Ishikawa (cell line): ENCODE data around the gene PYGL.

ENCODE experiments used
- CEBPB ChIP-seq: IDR thresholded peaks from 2 replicates; pipeline ENCODE4 v1.6.1; 2012
- CREB1 ChIP-seq: IDR thresholded peaks from 2 replicates; pipeline ENCODE4 v1.6.1; 2012; ENCODE audit warnings: low read depth
- EGR1 ChIP-seq: IDR thresholded peaks from 2 replicates; pipeline ENCODE4 v1.6.1; 2012
- EP300 ChIP-seq: IDR thresholded peaks from 2 replicates; pipeline ENCODE4 v1.6.1; 2012; ENCODE audit warnings: borderline replicate concordance
- FOXM1 ChIP-seq: IDR thresholded peaks from 2 replicates; pipeline ENCODE4 v1.6.1; 2012; ENCODE audit warnings: low read depth, borderline replicate concordance
- NFIC ChIP-seq: IDR thresholded peaks from 2 replicates; pipeline ENCODE4 v1.6.1; 2012
- RAD21 ChIP-seq: IDR thresholded peaks from 2 replicates; pipeline ENCODE4 v1.6.1; 2012; ENCODE audit warnings: low read depth
- TAF1 ChIP-seq: IDR thresholded peaks from 2 replicates; pipeline ENCODE4 v1.6.1; 2012; ENCODE audit warnings: low read depth, mild to moderate bottlenecking
- TCF12 ChIP-seq: IDR thresholded peaks from 2 replicates; pipeline ENCODE4 v1.6.1; 2012; ENCODE audit warnings: low read depth
- TEAD4 ChIP-seq: IDR thresholded peaks from 2 replicates; pipeline ENCODE4 v1.6.1; 2012
- YY1 ChIP-seq: IDR thresholded peaks from 2 replicates; pipeline ENCODE4 v1.6.1; 2012; ENCODE audit warnings: low read depth
- ZBTB7A ChIP-seq: IDR thresholded peaks from 2 replicates; pipeline ENCODE4 v1.6.1; 2012; ENCODE audit warnings: low read depth
- TF ChIP-seq, protein P1 (sequence below): IDR thresholded peaks from 2 replicates; pipeline ENCODE4 v1.6.1; 2012
- TF ChIP-seq, protein P2 (sequence below): IDR thresholded peaks from 2 replicates; pipeline ENCODE4 v1.6.1; 2012
- TF ChIP-seq, protein P3 (sequence below): IDR thresholded peaks from 2 replicates; pipeline ENCODE4 v1.6.1; 2012; ENCODE audit warnings: low read depth, mild to moderate bottlenecking

Gene PYGL

DNA sequence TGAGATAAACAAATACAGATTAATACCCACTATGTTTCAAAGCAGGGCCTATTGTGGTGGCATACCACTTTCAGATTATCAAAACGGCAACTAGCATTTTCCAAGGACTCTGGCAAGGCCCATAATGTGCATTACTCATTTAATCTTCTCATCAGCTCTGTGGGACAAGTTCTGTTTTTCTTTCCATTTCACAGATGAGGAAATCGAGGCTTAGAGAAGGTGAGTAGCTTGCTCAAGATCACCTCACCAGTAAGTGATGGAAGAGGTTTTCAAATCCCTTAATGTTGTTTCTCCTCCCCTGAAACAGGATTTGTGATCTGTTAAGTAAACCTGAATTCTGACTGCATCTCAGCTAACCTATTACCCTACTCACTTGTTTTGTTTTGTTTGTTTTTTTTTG lies 3.9 kb upstream of the PYGL start:
- TF ChIP-seq CEBPB (no peak), NFIC (no peak)
- TF ChIP-seq, protein P1, sequence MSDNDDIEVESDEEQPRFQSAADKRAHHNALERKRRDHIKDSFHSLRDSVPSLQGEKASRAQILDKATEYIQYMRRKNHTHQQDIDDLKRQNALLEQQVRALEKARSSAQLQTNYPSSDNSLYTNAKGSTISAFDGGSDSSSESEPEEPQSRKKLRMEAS, result no peak

DNA sequence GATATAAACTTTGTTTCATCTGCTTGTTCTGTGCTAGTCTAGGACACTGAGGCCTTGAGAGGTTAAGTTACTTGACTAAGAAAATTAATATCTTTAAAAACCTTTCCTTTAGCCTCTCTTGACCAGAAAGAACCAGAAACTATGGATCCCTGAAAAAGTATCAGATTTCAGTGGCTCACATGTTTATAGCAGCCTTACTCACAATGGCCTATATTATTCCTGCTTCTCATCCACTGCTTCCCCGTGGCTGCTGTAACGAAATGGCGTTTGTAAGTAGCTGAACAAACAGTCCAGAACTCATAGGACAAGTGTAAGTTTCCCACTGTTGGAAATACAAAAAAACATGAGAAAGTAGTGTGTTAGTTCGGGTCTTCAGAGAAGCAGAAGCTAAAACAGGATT lies 3.2 kb upstream of the PYGL start:
- TF ChIP-seq FOXM1 (no peak), CREB1 (no peak), EGR1 (no peak), YY1 (no peak), ZBTB7A (no peak), CEBPB (no peak), TCF12 (no peak), EP300 (no peak), NFIC (no peak), TEAD4 (no peak), RAD21 (no peak), TAF1 (no peak)
- TF ChIP-seq, protein P1, result no peak
- TF ChIP-seq, protein P2, sequence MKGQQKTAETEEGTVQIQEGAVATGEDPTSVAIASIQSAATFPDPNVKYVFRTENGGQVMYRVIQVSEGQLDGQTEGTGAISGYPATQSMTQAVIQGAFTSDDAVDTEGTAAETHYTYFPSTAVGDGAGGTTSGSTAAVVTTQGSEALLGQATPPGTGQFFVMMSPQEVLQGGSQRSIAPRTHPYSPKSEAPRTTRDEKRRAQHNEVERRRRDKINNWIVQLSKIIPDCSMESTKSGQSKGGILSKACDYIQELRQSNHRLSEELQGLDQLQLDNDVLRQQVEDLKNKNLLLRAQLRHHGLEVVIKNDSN, result no peak
- TF ChIP-seq, protein P3, sequence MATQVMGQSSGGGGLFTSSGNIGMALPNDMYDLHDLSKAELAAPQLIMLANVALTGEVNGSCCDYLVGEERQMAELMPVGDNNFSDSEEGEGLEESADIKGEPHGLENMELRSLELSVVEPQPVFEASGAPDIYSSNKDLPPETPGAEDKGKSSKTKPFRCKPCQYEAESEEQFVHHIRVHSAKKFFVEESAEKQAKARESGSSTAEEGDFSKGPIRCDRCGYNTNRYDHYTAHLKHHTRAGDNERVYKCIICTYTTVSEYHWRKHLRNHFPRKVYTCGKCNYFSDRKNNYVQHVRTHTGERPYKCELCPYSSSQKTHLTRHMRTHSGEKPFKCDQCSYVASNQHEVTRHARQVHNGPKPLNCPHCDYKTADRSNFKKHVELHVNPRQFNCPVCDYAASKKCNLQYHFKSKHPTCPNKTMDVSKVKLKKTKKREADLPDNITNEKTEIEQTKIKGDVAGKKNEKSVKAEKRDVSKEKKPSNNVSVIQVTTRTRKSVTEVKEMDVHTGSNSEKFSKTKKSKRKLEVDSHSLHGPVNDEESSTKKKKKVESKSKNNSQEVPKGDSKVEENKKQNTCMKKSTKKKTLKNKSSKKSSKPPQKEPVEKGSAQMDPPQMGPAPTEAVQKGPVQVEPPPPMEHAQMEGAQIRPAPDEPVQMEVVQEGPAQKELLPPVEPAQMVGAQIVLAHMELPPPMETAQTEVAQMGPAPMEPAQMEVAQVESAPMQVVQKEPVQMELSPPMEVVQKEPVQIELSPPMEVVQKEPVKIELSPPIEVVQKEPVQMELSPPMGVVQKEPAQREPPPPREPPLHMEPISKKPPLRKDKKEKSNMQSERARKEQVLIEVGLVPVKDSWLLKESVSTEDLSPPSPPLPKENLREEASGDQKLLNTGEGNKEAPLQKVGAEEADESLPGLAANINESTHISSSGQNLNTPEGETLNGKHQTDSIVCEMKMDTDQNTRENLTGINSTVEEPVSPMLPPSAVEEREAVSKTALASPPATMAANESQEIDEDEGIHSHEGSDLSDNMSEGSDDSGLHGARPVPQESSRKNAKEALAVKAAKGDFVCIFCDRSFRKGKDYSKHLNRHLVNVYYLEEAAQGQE, result no peak

DNA sequence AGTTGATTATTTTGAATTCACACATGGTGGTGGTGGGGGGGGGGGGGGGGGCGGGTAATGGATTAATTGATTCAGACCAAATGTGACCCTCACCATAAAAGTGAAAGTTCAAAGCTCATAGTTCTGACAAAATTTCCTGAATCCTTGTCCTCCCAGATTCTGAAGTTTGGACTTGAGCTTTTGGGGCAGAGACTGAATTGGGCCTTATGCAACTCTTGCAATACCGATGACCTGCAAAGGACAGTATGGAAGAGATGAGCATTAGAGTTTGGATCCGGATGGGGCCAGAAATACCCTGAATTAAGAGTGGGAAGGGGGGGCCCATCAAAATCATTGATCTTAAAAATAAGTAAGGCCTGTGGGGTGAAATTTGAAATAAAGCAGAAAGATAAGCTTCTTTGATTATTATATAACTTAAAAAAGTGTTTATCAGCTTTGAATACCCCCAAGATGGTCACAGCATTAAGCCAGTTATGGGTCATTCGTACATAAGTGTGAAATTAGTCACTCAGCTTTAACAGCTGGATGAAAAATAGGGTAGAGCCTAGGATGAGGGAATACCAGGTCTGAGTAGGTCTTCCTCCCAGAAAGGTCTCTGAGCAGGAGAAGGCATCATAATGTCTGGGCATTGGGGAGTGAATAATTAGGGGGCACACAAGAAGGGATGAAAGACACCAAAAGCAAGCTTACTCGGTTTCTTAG lies 2.1 kb upstream of the PYGL start:
- no peak for TF ChIP-seq TAF1

DNA sequence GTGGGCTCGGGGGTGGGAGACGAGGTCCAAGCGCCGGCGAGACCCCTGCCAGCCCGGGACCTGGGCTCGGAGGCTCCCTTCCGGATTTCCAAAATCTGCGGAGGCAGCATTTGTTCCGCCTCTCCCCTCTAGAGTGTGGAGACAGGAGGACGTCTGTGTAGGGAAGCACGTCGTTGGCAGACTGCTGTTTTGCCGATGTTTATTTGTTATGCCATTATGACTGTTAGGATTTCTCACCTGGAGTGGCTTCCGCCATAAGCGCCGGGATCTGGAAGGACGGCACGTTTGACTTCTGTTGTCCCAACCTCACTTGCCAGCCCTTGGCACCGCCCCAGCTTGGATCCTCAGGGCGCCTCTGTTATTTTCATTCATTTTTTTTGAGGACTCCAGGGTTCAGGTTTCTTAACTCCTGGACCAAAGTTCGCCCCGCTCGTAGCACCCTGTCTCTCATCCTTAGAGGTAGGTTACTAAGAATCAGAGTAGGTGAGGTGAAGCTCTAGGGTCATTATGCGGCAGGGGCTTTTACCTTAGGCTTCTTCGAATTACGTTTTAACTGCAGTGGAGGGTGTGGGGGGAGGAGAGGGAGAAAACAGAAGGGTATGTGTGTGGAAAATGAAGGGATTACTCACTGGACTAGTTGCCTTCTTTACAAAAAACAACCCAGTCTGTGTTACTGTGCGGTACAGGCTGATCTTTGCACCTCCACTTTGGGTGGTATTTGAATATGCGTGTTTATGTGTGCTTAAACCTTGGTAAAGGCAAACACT lies 547 bp upstream of the PYGL start:
- peak; percentile 46; the same call in 1 of the 2 replicates for TF ChIP-seq NFIC
- TF ChIP-seq TEAD4, result no peak

DNA sequence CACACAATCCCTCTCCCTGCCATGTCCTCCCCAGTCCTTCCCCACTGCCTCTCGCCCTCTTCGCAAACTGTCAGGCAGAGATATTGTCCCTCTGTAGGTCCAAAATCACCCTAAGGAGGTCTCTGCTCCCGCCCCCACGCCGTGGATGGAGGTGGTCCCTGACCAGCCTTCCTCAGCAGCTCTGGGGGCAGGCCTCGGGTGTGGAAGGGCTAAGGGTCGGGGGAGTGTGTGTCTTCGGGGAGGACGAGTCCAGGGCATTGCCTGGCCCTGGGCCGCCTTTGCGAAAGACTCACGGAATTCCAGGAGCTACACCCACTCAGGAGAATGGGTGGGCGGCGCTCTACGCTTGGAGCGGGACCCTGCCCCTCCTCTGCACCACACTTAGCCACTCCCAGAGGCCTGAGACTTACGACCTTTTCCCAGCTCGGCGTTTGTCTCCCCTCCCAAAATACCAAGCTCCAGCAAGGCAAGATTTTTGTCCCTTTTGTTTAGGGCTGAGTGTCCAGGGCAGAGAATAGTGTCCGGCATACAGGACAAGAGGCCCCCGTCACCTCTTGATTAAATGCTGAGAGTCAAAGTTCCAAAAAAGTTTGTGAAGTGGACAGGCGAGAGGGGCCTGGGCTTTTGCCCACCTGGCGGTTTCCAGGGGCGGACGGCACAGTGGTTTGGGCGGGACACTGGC lies 881 bp downstream of the PYGL start:
- no peak for TF ChIP-seq NFIC
- TF ChIP-seq, protein P3, result no peak
- TF ChIP-seq EGR1, result peak; percentile 43; the same call in 1 of the 2 replicates
- no peak for TF ChIP-seq EP300
- TF ChIP-seq, protein P2, result no peak
- TF ChIP-seq TEAD4, result 0 out of 2 replicates have a peak, but pooled peaks have one; percentile 9

DNA sequence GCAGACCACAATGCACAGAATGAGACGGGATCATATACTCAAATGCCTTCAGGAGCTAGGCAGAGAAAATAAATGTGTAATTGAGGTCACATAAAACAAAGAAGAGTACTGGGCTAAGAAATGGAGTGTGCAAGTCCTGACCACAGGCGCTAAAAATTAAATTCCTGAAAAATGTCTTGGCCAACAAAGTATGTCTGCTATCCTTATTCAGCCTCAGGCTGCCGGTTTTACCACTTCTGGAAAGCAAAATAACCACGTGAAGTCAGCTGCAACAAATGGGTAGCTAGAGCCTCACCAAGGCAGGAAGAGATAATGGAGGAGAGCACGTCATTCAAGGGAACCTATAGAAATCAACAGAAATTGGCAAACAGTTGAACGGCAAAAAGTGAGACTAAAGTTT lies 3.1 kb downstream of the PYGL start:
- TF ChIP-seq, protein P1, result no peak
- TF ChIP-seq RAD21 (no peak), ZBTB7A (no peak), TAF1 (no peak), CEBPB (no peak), FOXM1 (no peak), NFIC (no peak), YY1 (no peak), EGR1 (no peak), EP300 (no peak), TEAD4 (no peak), CREB1 (no peak), TCF12 (no peak)
- TF ChIP-seq, protein P3, result no peak
- TF ChIP-seq, protein P2, result no peak
